ENCODE measurements around the gene DSC1. TPM values are rescaled to one million over a fixed set of nuclear protein-coding genes. Genes with fewer than 3 reads are reported as not detected.

The DSC1 gene
- total and polyA plus RNA-seq, 2 of the 13 experiments (the other 11 are each of a cell fraction or from before 2014, with no cell fraction given) = not detected

GRCh38 chr18:31101183-31102024 is 61.3 kb downstream of the DSC1 start (continued):
- TF ChIP-seq KIAA2018 (CRISPR knock-in tag; IDR thresholded peaks at IDR 0.05; ENCODE audit: borderline replicate concordance) (no peak), PITX1 (CRISPR knock-in tag; IDR thresholded peaks at IDR 0.05) (no peak), NFYB (CRISPR knock-in tag; IDR thresholded peaks at IDR 0.05) (no peak), ZBTB46 (CRISPR knock-in tag; IDR thresholded peaks at IDR 0.05; ENCODE audit: borderline replicate concordance) (0 out of 2 replicates have a peak, but pooled peaks have one; percentile 57), MTA3 (CRISPR knock-in tag; IDR thresholded peaks at IDR 0.05) (no peak), ZNF782 (CRISPR knock-in tag; IDR thresholded peaks at IDR 0.05; ENCODE audit: borderline replicate concordance) (no peak), ZNF691 (CRISPR knock-in tag; IDR thresholded peaks at IDR 0.05; ENCODE audit: borderline replicate concordance, low read depth) (peak; percentile 50; the same call in 1 of the 2 replicates), ZBTB26 (CRISPR knock-in tag; IDR thresholded peaks at IDR 0.05; ENCODE audit: borderline replicate concordance) (no peak), ZNF747 (CRISPR knock-in tag; IDR thresholded peaks at IDR 0.05; ENCODE audit: borderline replicate concordance) (no peak), ZNF720 (CRISPR knock-in tag; IDR thresholded peaks at IDR 0.05) (no peak), LBX2 (CRISPR knock-in tag; IDR thresholded peaks at IDR 0.05; ENCODE audit: borderline replicate concordance) (no peak)

Data from HepG2 (cell line).